Measurements from ENCODE around the gene PITPNB. TPM values are rescaled to one million over a fixed set of nuclear protein-coding genes. Genes with fewer than 3 reads are reported as not detected.

PITPNB gene
- total RNA-seq, 6 donors from 2014 or later: 26.6 to 65.9 (median 41.0) TPM

DNA sequence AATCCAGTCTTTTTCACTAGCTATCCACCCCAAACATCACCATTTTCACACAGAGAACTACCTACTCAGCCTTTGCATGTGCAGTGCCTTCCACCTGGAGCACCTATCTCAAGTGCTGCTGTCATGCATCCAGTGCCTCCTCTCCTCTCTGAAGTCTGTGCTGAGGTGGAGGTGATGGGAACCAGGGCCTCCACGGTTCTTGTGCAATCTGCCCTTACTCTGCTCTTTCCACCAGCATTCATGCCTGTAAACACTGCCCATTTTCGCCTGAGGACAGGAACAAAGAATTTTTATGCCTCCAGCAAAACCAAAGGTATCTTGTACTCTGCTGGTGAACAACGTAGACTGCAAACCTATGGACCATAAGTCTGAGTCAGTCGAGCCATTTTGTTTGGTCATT lies 27.0 kb downstream of the PITPNB start:
- peaks cover 6 to 12% (median 10%) of the 10 kb centered on the region in 4 donors for H3K4me1 ChIP-seq
- no peak for TF ChIP-seq POLR2A (IDR thresholded peaks at IDR 0.05)
- WGBS, 2 donors: 83 to 96% methylated on average over 4 of the region's 4 CpGs
- DNase-seq: no peak
- H3K9me3 ChIP-seq: no peaks in the 10 kb centered on the region
- H3K27ac ChIP-seq: no peak overlapping the region
- ATAC-seq (ENCODE audit: low FRiP score in 2 of 2): no peak
- no peak overlapping the region for H3K4me3 ChIP-seq
- H3K27me3 ChIP-seq: no peaks in the 10 kb centered on the region
- H3K36me3 ChIP-seq: peaks cover 8 to 85% (median 54%) of the 10 kb centered on the region in 4 donors

DNA sequence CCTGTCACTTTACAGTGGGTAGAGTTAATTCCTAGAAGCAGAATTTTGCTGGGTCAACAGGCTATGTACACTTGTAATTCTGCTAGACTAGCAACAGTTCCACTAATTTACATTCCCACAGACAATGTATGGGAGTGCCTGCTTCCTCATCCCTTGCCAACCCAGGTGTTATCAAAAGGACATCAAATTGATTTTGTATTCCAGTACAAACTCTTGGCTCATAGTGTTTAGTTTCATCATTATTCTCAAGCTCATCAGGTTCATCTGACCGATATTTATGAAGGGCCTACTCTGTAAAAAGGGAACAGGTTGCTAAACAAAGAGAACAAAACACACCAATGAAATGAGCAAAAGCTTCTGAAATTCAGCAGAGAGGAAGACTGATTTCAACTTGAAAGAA lies 30.7 kb downstream of the PITPNB start:
- H3K36me3 ChIP-seq: peaks cover 8 to 59% (median 38%) of the 10 kb centered on the region in 4 donors
- H3K27ac ChIP-seq: peak overlapping the region in 3 of 4 donors; percentile 42 to 72 (median 59)
- 67 to 85% methylated on average over 1 of the region's 1 CpG for WGBS, 2 donors
- TF ChIP-seq POLR2AphosphoS5 (IDR thresholded peaks at IDR 0.05) (no peak), EP300 (IDR thresholded peaks at IDR 0.05) (no peak), POLR2A (IDR thresholded peaks at IDR 0.05) (no peak)
- TF ChIP-seq, protein P1, sequence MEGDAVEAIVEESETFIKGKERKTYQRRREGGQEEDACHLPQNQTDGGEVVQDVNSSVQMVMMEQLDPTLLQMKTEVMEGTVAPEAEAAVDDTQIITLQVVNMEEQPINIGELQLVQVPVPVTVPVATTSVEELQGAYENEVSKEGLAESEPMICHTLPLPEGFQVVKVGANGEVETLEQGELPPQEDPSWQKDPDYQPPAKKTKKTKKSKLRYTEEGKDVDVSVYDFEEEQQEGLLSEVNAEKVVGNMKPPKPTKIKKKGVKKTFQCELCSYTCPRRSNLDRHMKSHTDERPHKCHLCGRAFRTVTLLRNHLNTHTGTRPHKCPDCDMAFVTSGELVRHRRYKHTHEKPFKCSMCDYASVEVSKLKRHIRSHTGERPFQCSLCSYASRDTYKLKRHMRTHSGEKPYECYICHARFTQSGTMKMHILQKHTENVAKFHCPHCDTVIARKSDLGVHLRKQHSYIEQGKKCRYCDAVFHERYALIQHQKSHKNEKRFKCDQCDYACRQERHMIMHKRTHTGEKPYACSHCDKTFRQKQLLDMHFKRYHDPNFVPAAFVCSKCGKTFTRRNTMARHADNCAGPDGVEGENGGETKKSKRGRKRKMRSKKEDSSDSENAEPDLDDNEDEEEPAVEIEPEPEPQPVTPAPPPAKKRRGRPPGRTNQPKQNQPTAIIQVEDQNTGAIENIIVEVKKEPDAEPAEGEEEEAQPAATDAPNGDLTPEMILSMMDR (IDR thresholded peaks at IDR 0.05): no peak
- peaks cover 18 to 30% (median 22%) of the 10 kb centered on the region in 4 donors for H3K4me1 ChIP-seq
- no peaks in the 10 kb centered on the region for H3K9me3 ChIP-seq
- no peak for DNase-seq
- no peak overlapping the region for H3K4me3 ChIP-seq
- no peak for ATAC-seq (ENCODE audit: low FRiP score in 2 of 2)
- H3K27me3 ChIP-seq: no peaks in the 10 kb centered on the region

DNA sequence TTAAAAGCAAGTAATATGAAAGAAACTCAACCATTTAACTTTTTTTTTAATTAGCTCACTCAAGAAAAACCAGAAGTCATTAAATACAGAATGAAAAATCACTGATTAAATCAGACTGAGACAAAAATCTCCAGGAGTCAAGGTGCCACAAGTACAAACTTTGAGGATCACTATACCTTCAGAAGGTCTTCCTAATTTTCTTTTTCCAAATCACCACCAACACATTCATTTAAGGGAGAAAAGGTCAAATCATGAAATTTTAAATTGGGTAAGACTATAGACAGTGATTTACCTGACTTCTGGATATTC lies 32.3 kb downstream of the PITPNB start:
- H3K27ac ChIP-seq: peak overlapping the region; percentile 5 to 72 (median 56)
- peaks cover 5 to 45% (median 28%) of the 10 kb centered on the region in 4 donors for H3K36me3 ChIP-seq
- no peaks in the 10 kb centered on the region for H3K9me3 ChIP-seq
- no peak overlapping the region for H3K4me3 ChIP-seq
- TF ChIP-seq, protein P1 (IDR thresholded peaks at IDR 0.05): no peak
- TF ChIP-seq POLR2AphosphoS5 (IDR thresholded peaks at IDR 0.05) (no peak), EP300 (IDR thresholded peaks at IDR 0.05) (no peak), POLR2A (IDR thresholded peaks at IDR 0.05) (no peak)
- peaks cover 22 to 32% (median 29%) of the 10 kb centered on the region in 4 donors for H3K4me1 ChIP-seq
- DNase-seq: no peak
- H3K27me3 ChIP-seq: no peaks in the 10 kb centered on the region
- no peak for ATAC-seq (ENCODE audit: low FRiP score in 2 of 2)

DNA sequence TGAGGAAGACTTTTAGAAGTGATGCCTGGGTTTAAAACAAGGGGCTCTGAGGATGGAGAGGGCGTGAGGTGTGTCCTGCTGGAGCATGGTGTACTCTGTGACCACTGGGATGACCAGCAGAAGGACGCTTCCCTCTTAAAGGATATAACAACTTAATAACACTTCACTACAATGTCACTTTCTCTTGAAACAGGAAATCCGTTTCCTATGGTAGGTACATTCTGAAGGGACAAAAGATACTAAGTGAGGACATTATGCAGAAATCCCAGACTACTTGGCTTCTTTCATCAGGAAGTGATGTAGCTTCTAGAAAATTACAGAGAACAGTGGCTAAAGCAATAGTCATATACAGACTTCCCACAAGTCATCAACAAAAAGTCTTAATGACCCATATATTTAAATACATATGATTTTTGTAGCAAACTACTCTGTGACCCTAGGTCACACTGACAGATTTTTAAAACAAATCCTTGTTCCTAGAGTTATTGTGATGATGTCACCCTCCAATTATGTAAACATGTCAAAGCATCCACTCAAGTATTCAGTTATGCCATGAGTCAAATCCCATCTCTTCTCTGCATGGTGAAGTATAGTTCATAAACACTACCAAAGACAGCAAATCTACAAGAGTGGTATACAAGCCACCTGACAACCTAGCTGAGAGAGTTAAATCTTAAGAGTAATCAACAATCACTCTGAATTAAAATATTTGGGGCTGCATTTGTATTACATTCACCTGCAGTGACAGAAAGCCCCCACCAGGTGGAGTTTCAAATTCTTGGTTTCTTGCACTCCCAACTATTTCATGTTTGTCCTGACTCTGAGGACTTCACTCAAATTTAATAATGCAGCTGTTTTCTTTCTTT lies 32.8 kb downstream of the PITPNB start:
- Histone ChIP-seq H3K27ac (peak overlapping the region in 3 of 4 donors; percentile 29 to 72 (median 67)), H3K36me3 (peaks cover 3 to 39% (median 23%) of the 10 kb centered on the region in 4 donors), H3K27me3 (no peaks in the 10 kb centered on the region), H3K4me1 (peaks cover 25 to 38% (median 33%) of the 10 kb centered on the region in 4 donors), H3K9me3 (no peaks in the 10 kb centered on the region), H3K4me3 (no peak overlapping the region)
- no peak for TF ChIP-seq POLR2A (IDR thresholded peaks at IDR 0.05)
- peak; percentile 20 to 74 for TF ChIP-seq POLR2AphosphoS5 (IDR thresholded peaks at IDR 0.05)
- TF ChIP-seq, protein P1 (IDR thresholded peaks at IDR 0.05): peak; percentile 79 to 87 (median 84)
- peak in 3 of 4 donors; percentile 47 to 65 (median 60) for TF ChIP-seq EP300 (IDR thresholded peaks at IDR 0.05)
- peak in 1 of 2 donors; percentile 31 for DNase-seq
- WGBS, 2 donors: 63 to 77% methylated on average over 3 of the region's 3 CpGs
- peak in 1 of 2 donors; percentile 69 for ATAC-seq (ENCODE audit: low FRiP score in 2 of 2)

DNA sequence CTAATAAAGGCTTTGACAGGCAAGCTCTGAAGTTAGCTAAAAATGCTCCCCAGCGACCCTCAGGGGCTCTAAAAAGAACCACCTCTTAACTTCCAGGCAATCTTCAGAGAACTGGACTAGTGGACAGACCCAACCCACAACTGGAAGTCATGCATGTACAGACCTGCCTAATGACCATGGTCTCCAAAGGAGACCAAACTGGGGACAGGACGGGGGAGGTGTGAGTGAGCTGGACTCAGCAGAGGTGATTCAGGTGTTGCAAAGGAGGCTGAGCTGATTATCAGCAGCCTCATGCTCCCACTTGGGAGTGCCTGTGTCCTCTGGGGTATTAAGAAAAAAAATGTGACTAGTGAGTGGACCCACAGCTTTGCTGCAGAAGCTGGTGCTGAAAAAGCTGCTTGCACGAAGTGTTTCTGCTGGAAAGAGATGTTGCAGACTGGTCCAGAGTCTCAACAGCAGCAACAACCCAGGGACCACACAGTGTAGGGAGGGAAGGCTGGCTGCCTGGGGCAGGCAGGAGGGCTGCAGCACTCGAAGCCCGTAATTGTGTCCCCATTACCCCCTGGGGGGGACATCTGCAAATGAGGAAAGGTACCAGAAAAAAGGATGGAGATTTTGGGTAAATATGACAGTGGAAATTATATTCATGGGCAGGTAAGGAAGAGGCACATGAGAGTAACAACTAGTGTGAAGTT lies 35.3 kb downstream of the PITPNB start:
- Histone ChIP-seq H3K4me1 (peaks cover 28 to 49% (median 38%) of the 10 kb centered on the region in 4 donors), H3K4me3 (no peak overlapping the region), H3K27me3 (no peaks in the 10 kb centered on the region), H3K9me3 (no peaks in the 10 kb centered on the region), H3K27ac (peak overlapping the region in 2 of 4 donors; percentile 4 to 63), H3K36me3 (peaks cover 0 to 20% (median 8%) of the 10 kb centered on the region in 4 donors)
- TF ChIP-seq EP300 (IDR thresholded peaks at IDR 0.05) (no peak), POLR2AphosphoS5 (IDR thresholded peaks at IDR 0.05) (no peak), POLR2A (IDR thresholded peaks at IDR 0.05) (no peak)
- TF ChIP-seq, protein P1 (IDR thresholded peaks at IDR 0.05): no peak
- DNase-seq (peak in 1 of 2 donors; percentile 15), ATAC-seq (ENCODE audit: low FRiP score in 2 of 2) (no peak)
- 94 to 96% methylated on average over 5 of the region's 5 CpGs for WGBS, 2 donors
